Colon (tissue), 2 donors: Measurements from ENCODE around the gene FGF3.

Source experiments
- FAIRE-seq: peaks from 2 replicates; lab custom pipeline; 2012; peaks lifted over from hg19 to GRCh38; lab: Jason Lieb, UNC
- donor health status: control.
- donor health status: control.

The FGF3 gene

DNA sequence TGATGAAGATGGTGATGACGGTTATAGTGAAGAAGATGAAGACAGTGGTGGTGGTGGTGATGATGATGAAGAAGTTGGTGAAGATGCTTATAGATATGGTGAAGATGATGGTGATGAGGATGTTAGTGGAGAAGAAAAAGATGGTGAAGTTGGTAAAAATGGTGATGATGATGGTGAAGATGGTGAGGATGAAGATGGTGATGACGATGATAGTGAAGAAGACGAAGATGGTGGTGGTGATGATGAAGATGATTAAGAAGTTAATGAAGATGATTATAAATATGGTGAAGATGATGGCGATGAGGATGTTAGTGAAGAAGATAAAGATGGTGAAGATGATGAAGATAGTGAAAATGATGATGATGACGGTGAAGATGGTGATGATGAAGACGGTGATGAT is 25.2 kb upstream of the FGF3 start:
- no peak for FAIRE-seq

DNA sequence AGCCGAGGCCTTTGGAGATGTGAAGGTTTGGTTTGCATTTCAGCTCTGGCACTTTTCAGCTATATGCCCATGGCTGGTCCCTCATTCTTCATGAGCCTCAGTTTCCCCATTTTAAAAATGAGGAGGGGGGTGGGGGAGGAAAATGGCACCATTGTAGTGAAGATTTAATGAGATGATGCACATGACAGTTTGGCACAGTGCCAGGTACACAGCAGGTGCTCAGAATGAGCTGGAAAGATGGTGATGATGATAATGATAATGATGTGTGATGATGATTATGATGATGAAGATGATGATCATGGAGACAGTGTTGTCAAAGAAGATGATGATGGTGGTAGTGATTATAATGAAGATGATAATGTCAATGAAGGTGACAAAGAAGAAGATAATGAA is 24.3 kb upstream of the FGF3 start:
- no peak for FAIRE-seq

DNA sequence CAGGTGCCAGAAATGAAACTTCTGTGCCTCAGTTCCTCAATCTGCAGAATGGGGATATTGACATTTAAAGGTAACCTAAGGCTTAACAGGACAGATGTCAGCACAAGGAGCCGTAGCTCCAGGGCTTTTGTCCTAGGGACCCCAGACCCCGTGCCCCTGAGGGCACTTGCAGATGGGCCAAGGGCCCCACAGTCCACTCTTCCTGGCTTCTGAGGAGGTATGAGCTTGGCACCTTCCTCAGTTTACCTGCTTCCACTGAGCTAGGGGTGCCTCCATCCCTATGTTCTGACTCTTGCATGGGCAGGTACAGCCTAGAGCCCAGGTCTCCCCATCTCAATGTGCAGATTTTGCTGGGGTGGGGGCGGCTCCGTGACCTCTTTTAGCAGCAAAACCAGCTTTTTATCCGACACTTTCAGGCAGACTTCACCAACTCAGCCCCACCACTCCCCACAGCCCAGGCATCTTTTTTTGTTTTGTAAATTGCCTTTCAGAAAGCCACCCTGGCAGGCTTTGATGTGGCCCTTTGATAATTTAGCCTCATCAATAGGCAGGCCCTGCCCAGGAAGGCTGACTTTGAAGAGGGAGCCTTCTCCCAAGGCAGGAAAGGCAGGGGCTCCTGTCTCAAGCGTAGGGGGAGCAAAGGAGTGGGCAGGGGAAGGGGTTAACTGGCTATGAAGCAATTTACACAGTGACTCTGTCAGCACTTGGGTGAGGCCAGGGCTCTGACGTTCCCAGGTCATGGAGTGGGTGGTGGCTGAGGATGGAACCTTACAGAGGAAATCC is 23.7 kb upstream of the FGF3 start:
- no peak for FAIRE-seq

DNA sequence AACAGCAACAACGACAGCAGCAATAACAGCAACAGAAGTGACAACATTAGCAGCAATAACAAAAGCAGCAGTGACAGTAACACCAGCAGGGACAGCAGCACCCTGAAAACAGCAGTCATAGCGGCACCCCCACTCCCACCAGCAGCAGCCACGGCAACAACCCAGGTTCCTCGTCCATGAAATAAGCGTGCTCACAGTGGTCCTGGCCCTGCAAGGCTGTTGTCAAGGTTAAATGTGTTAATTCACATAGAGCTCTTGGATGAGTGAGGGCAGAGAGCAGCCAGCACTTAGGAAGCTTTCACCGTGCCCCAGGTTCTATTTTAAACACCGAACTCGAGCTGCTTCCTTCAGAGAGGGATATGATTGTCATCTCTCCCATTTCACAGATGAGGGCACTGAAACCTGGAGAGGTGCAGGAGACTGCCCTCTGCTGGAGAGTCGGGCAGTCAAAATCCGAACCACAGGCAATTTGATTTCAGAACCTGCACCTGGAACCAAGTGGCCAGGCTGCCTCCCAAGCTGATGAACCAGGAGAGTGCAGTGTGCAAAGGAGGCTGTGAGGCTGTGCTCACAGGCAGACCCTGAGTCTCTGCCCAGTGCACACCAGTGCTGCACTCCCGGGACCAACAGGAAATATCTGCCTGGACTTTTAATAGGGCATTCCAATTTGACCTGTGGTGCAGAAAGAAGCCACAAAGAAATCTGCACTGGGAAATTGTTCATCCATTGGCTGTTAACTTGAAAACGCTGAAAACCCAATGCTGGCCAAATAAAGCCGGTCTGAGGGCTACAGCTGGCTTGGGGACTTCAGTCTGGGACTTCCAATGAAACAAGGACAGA is 22.9 kb upstream of the FGF3 start:
- no peak for FAIRE-seq

DNA sequence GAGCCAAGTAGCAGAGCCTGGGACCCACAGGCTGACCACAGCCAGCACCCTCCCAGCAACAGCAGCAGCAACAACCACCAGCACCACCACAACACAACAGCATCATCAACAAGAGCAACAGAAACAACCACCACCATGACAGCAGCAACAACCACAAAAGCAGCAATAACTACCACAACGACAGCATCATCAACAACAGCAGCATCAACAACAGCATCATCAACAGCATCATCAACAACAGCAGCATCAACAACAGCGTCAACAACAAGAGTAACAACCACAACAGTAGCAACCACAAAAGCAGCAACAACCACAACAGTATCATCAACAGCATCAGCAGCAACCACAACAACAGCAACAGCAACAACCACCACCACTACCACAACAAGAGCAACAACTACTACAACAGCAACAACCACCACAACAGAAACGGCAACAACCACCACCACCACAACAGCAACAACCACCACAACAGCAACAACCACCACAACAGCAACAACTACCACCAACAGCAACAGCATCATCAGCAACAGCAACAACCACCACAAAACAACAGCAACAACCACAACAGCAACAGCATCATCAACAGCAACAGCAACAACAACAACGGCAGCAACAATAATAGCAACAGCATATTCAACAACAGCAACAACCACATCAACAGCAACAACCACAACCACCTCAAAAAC is 22.1 kb upstream of the FGF3 start:
- FAIRE-seq = no peak

DNA sequence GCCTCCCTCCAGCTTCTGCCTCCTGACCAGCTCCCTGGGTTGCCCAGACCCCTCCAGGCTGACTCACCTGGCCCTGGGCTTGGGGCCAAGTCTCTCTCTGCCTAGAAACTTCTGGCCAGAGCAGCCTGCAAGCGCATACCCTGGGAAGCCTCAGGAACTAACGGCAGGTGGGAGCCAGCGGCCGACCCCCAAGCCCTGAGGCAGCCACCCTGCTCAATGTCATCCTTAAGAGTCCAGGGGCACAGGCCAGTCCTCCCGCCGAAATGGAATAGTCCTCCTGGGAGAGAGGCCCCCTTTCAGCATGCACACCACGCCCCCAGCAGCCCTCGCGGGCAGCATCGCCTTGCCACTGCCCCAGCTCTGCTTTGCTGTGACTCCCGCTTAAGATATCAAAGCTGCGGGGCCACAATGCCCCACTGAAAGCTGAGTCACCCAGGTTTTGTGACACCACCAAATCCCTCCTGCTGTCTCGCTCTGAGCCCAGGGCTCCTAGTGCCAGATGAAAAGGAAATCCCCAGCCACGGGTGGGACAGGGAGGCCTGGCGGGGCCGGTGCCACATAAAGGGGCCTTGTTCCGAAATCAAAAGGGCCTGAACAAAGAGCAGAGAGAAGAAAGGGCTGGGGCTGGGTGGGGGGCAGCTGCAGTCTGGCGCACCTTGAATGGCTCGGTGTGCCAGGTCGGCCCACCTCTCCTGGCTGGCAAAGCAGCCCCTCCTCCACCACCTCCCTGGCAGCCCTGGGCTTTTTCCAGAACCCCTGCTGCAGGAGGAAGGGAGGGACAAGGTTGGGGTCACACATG is 21.4 kb upstream of the FGF3 start:
- no peak for FAIRE-seq

DNA sequence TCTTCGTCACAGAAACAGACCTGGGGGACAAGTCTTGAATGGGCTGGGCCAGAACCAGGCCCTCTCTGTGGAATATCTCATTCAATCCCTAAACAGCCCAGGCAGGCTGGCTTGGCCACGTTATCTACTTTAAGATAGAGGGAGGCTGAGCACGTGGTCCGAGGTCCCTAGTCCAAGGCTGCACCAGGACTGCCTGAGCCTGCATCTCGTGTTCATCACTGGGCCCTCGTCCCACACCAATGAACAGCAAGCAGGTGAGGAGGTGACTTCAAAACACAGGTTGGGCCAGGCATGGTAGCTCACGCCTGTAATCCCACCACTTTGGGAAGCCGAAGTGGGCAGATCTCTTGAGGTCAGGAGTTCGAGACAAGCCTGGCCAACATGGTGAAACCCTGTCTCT is 20.3 kb upstream of the FGF3 start:
- FAIRE-seq = no peak

DNA sequence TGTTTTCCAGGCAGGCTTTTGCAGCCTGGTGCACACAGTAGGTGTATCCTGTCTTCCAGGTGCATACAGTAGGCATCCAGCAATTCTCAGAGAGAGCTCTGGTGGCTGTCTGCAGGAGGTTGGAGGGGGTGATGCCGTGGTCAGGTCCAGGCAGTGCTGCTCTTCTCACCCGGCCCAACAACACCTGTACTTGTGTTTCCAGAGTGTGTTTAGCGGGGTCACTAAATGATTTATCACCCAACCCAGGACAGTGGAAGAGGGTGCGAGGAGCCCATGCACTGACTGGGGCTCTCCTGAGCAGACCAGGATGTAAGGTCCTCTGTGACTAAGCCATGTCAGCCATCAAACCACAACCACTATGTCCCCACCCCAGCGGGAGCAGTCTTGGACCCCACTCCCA is 18.6 kb upstream of the FGF3 start:
- no peak for FAIRE-seq

DNA sequence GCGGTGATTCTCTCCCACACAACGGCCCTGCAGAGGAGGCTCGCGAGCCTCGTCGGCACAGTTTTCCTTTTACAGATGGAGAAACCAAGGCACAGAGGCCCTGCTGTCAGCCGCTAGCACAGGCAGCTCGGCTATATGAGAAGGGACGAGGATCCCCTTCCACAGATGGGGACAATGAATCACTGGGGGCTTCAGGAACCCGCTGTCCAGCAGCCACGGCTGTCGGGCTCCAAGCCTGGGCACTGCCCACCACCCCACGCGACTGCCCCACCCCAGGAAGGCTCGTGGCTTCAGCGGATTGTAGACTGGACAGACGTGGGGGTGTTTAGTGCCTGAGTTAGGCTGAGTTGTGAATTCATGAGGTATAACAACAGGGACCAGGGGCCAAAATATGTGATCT is 17.2 kb upstream of the FGF3 start:
- no peak for FAIRE-seq

DNA sequence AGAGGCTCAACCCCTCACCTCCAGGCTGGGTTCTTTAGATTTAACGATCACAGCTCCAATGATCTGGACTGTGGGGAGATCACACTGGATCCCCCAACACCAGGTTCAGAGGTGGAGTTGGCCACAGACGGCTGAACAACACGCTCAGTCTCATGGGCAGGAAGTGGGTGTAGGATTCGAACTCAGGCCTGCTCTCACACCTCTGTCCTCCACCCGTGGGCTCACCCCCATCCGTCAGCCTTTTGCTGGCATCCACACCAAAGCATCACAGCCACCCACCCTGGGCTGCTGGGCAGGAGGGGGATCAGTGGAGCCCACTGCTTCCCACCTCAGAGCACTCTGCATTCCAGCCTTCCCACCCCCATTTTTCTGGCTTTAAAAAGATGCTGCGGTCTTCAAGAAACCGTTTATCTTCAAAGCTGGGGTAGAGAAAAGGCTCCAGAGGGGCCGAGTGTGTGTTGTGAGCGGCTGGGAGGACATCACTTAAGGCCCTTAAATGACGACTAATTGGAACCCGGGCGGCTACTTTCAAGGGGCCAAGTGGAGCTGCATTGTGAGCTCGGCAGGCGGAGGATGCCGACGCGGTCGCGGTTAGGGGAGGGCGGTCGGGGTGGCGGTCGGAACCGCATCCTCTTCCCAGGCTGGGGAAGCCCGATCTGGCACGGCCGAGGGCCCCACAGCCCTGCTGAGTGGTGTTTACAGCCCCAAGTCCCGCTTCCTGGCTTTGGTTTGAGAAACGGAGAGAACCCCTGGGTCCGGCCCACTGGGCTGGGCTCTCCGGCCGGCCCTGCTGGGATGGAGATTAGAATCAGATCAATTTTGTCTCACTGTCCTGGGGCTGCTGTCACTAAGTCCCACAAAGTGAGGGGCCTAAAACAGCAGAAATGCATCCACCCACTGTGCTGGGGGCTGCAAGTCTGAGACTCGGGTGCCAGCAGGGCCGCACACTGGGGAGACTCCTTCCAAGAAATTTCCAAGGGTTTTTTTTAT is 15.9 kb upstream of the FGF3 start:
- FAIRE-seq = no peak

DNA sequence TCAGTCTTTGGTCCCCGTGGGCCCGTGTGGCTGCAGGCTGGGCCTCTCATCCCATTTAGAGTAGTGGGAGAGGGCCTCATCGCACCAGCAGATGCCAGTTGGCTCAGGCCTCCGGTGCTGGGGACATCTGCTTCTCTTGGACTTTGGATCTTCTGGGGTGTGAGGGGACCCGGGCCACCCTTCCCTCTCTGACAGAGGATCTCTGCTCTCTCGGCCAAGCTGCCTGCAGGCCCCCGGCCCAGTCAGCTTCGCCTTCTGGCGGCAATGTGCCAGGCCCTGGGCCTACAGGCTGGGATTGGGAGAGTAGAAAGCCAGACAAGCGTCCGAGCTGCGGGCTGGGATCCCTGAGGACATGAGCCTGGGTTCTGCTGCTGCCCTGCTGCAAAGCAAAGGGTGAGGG is 15.0 kb upstream of the FGF3 start:
- no peak for FAIRE-seq

DNA sequence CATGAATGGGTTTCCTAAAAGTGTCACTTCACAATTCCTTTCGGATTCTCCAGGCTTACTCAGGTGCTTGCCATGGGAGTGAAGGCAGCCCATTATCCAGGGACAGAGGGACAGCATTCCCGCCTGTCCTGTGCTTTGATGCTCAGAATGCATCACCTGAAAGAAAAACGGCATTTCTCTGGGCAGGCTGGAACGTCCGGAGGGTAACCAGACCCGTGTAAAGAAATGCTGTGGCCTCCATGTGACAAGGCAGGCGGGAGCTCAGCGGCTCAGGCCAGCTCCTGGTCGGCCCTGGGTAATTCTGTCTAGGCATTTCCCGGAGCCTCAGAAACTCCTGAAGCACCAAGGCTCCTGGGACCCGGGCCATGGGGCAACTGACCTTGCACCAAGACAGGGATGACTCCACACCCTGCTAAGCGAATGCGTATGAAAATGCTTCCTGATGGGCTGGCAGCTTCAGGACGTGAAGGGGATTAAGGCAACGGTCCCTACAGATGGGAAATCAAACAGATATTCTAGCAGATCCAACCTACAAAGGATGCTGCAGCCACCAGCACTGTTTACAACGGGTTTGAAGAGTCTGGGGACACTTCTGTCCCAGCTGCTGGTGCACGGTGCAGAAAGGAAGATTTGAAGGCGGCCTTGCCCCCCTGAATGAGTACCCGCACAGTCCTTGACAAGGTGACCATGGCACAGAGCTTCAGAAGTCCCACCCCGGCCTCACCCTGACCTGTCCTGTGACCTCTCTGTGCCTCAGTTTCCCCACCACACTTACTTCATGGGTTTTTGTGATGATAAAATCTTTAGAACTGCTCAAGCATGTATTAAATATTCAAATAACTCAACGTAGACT is 13.6 kb upstream of the FGF3 start:
- no peak for FAIRE-seq

DNA sequence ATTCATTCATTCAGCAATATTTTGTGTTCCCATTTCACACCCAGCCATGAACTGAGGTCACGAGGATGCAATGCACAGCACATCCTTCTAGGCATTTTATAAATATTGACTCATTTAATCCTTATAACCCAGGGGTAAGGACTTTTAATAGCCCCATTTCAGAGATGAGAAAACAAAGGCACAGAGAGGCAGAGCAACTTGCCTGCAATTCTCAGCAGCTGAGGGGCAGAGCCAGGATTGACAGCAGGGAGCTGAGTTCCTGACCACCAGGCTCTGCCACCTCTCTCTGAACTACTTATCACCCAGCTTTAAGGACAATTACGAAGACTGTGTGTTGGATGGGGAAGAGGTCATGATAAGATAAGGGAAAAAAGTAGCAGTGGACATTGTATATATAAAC is 12.8 kb upstream of the FGF3 start:
- no peak for FAIRE-seq

DNA sequence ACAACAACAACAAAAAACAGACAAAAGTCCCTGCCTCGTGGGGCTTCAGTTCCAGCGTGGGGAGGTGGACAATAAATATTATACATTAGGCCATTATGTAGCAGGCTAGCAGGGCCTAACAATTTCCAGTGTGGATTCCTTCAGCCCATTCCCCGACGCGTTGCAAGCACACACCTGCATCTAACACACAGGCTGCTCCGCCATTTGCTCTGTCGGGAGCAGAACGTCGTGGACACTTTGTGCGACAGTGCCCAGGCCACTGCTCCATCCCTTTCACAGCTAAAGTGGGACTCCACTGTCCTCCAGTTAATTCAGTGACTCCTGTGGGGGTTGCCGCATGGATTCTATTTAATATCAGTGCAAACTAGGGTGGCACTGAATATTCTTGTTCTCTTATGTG is 10.9 kb upstream of the FGF3 start:
- no peak for FAIRE-seq

DNA sequence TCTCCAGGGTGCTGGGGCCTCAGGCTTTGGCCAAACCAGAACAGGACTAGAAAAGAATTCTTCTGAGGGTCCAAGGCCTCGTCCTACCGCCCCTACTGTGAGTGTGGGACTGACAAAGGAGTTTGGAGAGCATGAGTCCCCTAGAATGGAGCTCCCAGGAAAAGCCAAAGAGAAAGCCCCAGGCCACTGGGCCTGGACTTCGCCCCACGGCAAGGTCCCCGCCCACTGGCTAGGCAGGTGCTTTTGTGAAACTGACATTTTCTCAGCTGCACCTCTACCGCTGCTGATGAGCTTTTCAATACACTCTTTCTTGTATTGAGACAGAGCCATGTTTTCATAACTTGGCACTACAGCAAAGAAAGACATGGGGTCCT is 9.7 kb upstream of the FGF3 start:
- no peak for FAIRE-seq

DNA sequence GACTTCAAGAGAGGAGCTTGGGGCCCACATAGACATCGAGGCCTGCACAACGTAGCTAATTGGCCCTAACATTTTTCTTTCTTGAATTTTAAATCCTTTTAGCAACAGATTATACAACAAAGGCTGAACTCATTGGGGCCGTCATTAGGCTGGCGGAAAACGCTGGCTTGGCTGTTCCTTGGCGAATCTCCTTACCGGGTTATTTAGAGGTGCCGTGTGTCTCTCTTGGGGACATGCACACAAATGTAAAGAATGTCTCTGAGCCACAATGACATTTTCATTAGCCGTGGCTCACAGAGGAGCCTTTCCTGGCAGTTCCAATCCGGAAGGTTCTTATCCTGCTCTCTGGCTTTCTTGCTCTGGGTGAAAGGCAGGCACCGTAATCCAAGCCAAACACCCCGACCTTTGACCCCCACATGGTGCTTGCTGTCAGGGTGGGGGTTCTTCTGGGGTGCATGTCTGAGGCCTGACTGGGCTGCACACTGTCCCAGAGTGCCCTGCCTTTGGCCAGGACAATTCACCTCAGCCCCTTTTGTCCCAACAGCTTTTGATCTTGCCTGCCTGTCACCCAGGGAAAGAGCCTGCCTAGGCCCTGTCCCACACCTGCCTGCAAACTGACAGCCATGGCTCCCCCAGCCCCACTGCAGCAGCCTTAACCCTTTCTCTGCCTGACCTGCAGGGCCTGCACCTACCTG is 9.2 kb upstream of the FGF3 start:
- no peak for FAIRE-seq

DNA sequence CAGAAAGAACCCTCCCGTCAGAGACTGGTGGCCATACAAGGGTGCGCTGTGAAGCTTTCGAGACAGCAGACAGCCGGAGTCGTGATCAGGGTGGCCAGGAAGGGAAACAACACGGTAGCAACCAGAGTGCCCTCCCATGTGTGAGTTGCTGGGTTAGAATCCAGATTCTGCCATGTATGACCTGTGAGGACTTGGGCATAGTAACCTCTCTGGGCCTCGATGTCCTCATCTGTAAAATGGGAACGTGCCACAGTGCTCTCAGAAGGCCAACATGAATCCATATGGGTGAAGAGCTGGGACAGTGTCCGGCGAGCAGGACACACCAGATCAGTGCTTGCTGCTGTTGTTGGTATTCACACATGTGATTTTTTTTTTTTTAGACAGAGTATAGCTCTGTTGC is 7.6 kb upstream of the FGF3 start:
- FAIRE-seq = no peak

DNA sequence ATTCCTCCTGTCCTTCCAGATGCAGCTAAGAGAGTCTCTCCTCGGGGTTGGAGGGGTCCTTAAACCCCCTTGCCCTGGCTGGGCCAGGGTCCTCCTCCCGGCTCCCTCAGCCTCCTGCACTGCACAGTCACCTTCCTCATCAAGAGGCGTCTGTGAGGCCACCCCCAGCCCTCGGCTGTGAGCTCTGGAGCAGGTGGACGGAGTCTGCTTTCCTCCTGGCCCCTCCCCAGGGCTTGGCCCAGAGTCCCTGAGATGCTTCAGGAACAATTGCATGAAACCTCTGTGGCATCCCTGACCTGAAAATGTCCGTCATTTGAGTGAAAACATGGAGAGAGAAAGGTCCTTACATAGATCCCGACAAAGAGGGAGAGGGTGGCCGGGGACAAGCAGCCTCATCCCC is 6.7 kb upstream of the FGF3 start:
- no peak for FAIRE-seq

DNA sequence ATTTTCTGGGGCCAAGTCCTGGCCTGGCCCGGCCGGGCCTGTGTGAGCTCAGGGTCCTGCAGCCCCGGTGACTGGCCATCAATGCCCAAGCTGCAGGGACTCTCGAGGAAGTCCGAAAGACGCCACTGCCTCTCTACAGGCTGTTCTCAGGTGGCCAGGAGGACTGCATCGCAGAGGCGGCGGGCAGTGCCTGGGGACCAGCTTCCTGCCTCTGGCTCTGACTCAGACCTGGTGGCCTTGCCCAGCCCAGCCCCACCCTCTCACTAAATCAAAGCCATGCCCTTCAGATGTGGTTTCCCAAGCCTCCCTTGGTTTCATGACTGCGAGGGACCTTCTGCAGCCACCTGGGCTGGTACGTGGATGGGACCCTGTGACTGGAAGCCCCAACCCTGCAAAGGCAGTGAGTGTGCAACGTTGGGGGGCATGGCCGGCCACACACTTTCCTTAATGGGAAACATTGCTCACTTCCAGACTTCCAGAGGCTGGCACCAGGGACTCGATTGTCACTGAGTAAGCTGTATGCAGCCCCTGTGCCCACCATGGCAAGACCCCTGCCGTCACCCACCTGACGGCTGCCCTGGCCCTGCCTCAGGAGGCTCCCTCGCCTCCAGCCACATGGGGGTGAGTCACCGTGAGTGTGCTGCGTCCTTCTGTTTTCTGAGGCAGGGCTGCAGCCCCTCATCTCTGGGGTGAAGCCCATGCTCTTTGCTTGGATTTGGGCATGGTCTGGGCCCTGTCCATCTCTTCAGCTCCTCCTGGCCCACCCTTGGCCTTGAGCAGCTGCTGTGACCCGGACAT is 6.0 kb upstream of the FGF3 start:
- FAIRE-seq = no peak
